Measurements from ENCODE around the gene NEO1. TPM values are rescaled to one million over a fixed set of nuclear protein-coding genes. Genes with fewer than 3 reads are reported as not detected.

Gene NEO1
- total RNA-seq, 1 donor from 2014 or later = 2.3 TPM

DNA sequence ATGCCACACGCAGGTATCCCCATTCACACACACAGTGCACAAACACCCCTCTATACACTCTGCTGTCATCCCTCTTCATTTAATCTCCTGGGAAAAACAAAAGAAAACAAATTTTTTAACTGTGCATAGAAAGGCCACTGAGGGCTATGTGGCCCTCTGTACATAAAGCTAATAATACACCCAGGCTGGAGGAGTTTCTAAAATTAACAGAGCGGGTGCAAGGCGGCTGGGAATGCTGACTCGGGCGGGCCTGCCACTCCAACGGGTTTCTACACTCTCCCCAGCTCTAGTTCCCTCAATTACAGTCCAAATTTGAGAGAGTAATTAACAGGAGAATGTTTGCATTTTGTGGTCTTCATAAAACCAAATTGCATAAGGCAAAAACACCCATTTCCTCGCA is 293.4 kb downstream of the NEO1 start:
- H3K36me3 Mint-ChIP-seq (ENCODE audit: low read depth) = no peaks in the 10 kb centered on the region
- intact Hi-C loops (cut with micrococcal nuclease) = no loop called here
- H3K27me3 Mint-ChIP-seq = no peaks in the 10 kb centered on the region
- TF ChIP-seq, protein P1, sequence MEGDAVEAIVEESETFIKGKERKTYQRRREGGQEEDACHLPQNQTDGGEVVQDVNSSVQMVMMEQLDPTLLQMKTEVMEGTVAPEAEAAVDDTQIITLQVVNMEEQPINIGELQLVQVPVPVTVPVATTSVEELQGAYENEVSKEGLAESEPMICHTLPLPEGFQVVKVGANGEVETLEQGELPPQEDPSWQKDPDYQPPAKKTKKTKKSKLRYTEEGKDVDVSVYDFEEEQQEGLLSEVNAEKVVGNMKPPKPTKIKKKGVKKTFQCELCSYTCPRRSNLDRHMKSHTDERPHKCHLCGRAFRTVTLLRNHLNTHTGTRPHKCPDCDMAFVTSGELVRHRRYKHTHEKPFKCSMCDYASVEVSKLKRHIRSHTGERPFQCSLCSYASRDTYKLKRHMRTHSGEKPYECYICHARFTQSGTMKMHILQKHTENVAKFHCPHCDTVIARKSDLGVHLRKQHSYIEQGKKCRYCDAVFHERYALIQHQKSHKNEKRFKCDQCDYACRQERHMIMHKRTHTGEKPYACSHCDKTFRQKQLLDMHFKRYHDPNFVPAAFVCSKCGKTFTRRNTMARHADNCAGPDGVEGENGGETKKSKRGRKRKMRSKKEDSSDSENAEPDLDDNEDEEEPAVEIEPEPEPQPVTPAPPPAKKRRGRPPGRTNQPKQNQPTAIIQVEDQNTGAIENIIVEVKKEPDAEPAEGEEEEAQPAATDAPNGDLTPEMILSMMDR (IDR thresholded peaks at IDR 0.05) = no peak
- ChIA-PET POLR2A (no interaction called here), CTCF (no interaction called here)
- no peak overlapping the region for H3K4me3 Mint-ChIP-seq
- peaks cover 2% of the 10 kb centered on the region for H3K9me3 Mint-ChIP-seq
- no peak for DNase-seq
- H3K4me1 Mint-ChIP-seq = no peaks in the 10 kb centered on the region
- no peak overlapping the region for H3K27ac Mint-ChIP-seq
- ATAC-seq (ENCODE audit: low read depth) = no peak

- TF ChIP-seq, protein P1 (IDR thresholded peaks at IDR 0.05) = no peak
- ATAC-seq (ENCODE audit: low read depth) = no peak
- Mint-ChIP-seq H3K36me3 (ENCODE audit: low read depth) (no peaks in the 10 kb centered on the region), H3K27me3 (no peaks in the 10 kb centered on the region), H3K4me1 (no peaks in the 10 kb centered on the region), H3K4me3 (no peak overlapping the region), H3K27ac (no peak overlapping the region), H3K9me3 (peaks cover 2% of the 10 kb centered on the region)
- DNase-seq = peak; percentile 28
- ChIA-PET POLR2A (no interaction called here), CTCF (no interaction called here)
- intact Hi-C loops (cut with micrococcal nuclease) = no loop called here
Observed at GRCh38 chr15:73346735-73347312, 294.6 kb downstream of the NEO1 start.

DNA sequence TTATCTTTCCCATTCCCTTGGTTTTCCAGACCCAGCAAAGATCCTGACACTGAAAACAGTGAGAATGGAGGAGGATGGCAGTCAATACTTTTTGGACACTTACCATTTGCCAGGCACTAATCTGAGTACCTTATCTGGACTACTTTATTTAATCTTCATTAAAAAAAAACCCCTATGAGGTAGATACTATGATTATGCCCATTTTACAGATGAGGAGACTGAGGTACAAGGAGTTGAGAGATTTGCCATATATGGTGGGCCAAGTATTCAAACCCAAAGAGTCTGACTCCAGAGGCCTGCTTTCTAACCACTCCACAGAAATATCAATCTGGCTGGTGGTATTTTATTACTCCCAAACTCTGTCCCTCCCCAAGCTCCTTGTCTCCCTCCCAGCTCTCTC is 296.9 kb downstream of the NEO1 start:
- Mint-ChIP-seq H3K4me1 (no peaks in the 10 kb centered on the region), H3K27me3 (peaks cover under 1% of the 10 kb centered on the region), H3K27ac (no peak overlapping the region), H3K36me3 (ENCODE audit: low read depth) (no peaks in the 10 kb centered on the region), H3K4me3 (no peak overlapping the region), H3K9me3 (peaks cover 2% of the 10 kb centered on the region)
- TF ChIP-seq, protein P1 (IDR thresholded peaks at IDR 0.05) = no peak
- POLR2A ChIA-PET = interaction anchor here (0.7 kb wide), 1 partner anchor 32 kb away, joined by 3 read pairs; no protein-coding TSS in a partner anchor
- CTCF ChIA-PET = no interaction called here
- ATAC-seq (ENCODE audit: low read depth) (no peak), DNase-seq (no peak)
- intact Hi-C loops (cut with micrococcal nuclease) = no loop called here

GRCh38 chr15:73352082-73352481 is 299.8 kb downstream of the NEO1 start:
- Mint-ChIP-seq H3K27me3 (peaks cover 4% of the 10 kb centered on the region), H3K4me3 (no peak overlapping the region), H3K9me3 (peaks cover under 1% of the 10 kb centered on the region), H3K27ac (no peak overlapping the region), H3K36me3 (ENCODE audit: low read depth) (no peaks in the 10 kb centered on the region), H3K4me1 (no peaks in the 10 kb centered on the region)
- no peak for ATAC-seq (ENCODE audit: low read depth)
- intact Hi-C loops (cut with micrococcal nuclease) = no loop called here
- TF ChIP-seq, protein P1 (IDR thresholded peaks at IDR 0.05) = no peak
- no peak for DNase-seq
- POLR2A ChIA-PET = no interaction called here
- CTCF ChIA-PET = no interaction called here

DNA sequence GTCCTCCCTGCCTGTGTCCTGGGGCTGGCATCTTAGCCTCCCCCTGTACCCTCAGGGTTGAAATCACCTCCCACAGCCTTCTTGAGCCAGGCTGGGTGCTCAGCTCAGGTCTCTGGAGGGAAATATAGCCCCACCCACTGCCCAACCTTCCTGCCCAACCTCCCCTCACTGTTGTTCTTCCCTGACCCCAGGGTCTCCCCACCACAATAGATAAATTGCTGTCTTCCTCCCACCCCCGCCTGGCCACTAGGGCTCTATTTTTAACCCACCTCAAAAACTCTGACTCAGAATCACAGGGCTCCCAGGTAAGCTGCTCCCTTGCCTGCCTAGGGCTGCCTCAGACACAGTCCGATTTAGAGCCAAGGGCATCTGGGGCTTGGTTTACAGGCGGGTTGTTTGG is 301.5 kb downstream of the NEO1 start:
- Mint-ChIP-seq H3K27ac (no peak overlapping the region), H3K9me3 (no peaks in the 10 kb centered on the region), H3K4me3 (no peak overlapping the region), H3K27me3 (peaks cover 4% of the 10 kb centered on the region), H3K36me3 (ENCODE audit: low read depth) (no peaks in the 10 kb centered on the region), H3K4me1 (no peaks in the 10 kb centered on the region)
- ChIA-PET POLR2A (no interaction called here), CTCF (no interaction called here)
- intact Hi-C loops (cut with micrococcal nuclease) = no loop called here
- DNase-seq (no peak), ATAC-seq (ENCODE audit: low read depth) (no peak)
- TF ChIP-seq, protein P1 (IDR thresholded peaks at IDR 0.05) = no peak

All from activated B cell treated with CpG ODN at 0.5 μM for 24 hours (primary cell).